AG09309 (cell line): ENCODE results near the gene ADGRD1.
"Not testable (repeated sequence)": the region's sequence is repeated elsewhere in the genome, so short reads cannot be mapped to it uniquely, and the experiment has no call there.

ENCODE experiments used
- DNase-seq: peaks from one replicate; pipeline ENCODE4 v3.0.0-alpha.2; 2010; ENCODE audit warnings: low read depth
- H3K4me3 ChIP-seq: 2 replicates; pipeline ENCODE4 v1.5.1; 2011; ENCODE audit warnings: mild to moderate bottlenecking, low read depth, low read length, moderate library complexity; ENCODE audit not compliant: control insufficient read depth
- CTCF ChIP-seq: IDR thresholded peaks from 2 replicates; pipeline ENCODE4 v1.5.1; 2011; ENCODE audit warnings: mild to moderate bottlenecking, low read depth, low read length, inconsistent platforms; ENCODE audit not compliant: insufficient read depth, control insufficient read depth; ENCODE audit errors: missing control alignments

The ADGRD1 gene

GRCh38 chr12:131067981-131068851 is 114.5 kb downstream of the ADGRD1 start:
- H3K4me3 ChIP-seq = no peak overlapping the region
- no peak for TF ChIP-seq CTCF
- DNase-seq = no peak

- not testable (repeated sequence) for H3K4me3 ChIP-seq, DNase-seq
Measured at GRCh38 chr12:131068926-131069720, 115.4 kb downstream of the ADGRD1 start.

- DNase-seq, H3K4me3 ChIP-seq: not testable (repeated sequence)
Measured at GRCh38 chr12:131070136-131070535, 116.4 kb downstream of the ADGRD1 start.

- not testable (repeated sequence) for DNase-seq, H3K4me3 ChIP-seq
Measured at GRCh38 chr12:131070668-131071067, 117.0 kb downstream of the ADGRD1 start.

- H3K4me3 ChIP-seq, DNase-seq: not testable (repeated sequence)
Measured at GRCh38 chr12:131071234-131071820, 117.6 kb downstream of the ADGRD1 start.

- not testable (repeated sequence) for H3K4me3 ChIP-seq, DNase-seq
Measured at GRCh38 chr12:131071950-131072349, 118.2 kb downstream of the ADGRD1 start.

- no peak overlapping the region for H3K4me3 ChIP-seq
Measured at GRCh38 chr12:131072451-131073230, 118.9 kb downstream of the ADGRD1 start.

GRCh38 chr12:131074221-131075083 is 120.7 kb downstream of the ADGRD1 start:
- no peak for DNase-seq
- no peak overlapping the region for H3K4me3 ChIP-seq
- TF ChIP-seq CTCF = no peak

More at GRCh38 chr12:131072451-131073230, 118.9 kb downstream of the ADGRD1 start:
- no peak for DNase-seq
- no peak for TF ChIP-seq CTCF
